KG1 (cell line): ENCODE data around the gene GTF2H1.
A peak's percentile ranks its signal among the peaks of the same experiment; 100 is the strongest.
"Not testable (repeated sequence)": the region's sequence is repeated elsewhere in the genome, so short reads cannot be mapped to it uniquely, and the experiment has no call there.

Experiments used
- DNase-seq: peaks from one replicate; lab custom pipeline; 2025; lab: John Stamatoyannopoulos, UW

The GTF2H1 gene

GRCh38 chr11:18375941-18376340, 53.6 kb downstream of the GTF2H1 start:
- DNase-seq, result no peak

DNA sequence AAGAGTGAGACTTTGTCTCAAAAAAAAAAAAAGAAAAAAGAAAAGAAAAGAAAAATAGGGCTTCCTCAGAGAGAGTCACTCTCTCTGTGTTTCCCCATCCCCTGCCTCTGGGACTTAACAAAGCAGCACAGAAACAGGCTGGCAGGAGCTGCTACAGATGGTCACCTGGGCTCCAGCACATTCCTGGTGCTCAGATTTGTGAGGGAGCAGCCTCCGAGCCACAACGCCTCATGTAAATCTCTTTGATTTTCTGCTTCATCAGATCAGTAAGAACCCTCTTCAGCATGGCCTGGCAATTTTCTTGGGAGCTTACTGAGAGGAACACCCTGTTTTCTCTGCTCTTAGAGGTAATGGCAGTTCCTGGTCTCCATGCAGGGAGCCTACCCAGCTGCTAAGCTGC, 56.8 kb downstream of the GTF2H1 start:
- no peak for DNase-seq

DNA sequence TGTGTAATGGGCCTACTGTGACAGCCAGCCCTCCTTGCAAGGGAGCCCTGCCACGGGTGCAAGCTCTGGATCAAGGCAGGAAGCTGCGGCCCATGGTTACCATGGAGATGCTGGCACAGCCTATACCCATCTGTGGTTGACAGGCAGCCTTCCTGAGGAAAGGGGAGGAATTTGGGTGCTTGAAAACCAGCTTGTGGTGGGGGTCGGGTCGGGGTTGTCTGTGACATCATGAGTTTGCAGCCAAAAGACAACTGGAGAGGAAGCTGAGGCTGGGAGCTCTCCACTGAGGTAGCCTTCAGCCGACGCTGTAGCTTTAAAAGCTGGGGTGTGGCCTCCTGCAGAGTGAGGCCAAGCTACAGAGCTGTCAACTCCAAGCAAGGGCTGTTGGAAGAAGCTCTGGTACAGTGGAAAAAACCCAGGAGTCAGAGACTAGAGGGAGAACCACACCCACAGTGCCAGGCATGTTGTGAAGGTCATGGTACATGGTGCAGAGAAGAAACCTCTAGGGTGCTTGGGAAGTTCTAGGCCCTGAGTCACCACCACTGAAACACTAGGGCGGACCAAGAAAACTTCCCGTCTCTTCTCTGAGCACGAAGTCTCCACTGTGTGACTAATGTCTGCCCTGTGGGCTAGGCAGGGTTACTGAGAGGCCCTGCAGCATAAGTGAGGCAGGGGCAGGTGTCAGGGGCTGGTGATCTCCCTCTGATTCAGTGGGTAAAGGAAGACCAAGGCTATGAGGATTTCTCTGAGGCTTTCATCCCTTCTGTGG, 61.2 kb downstream of the GTF2H1 start:
- peak; percentile 75 for DNase-seq

GRCh38 chr11:18384157-18384641, 61.8 kb downstream of the GTF2H1 start:
- no peak for DNase-seq

- no peak for DNase-seq
Measured at GRCh38 chr11:18390088-18390487, 67.7 kb downstream of the GTF2H1 start.

DNA sequence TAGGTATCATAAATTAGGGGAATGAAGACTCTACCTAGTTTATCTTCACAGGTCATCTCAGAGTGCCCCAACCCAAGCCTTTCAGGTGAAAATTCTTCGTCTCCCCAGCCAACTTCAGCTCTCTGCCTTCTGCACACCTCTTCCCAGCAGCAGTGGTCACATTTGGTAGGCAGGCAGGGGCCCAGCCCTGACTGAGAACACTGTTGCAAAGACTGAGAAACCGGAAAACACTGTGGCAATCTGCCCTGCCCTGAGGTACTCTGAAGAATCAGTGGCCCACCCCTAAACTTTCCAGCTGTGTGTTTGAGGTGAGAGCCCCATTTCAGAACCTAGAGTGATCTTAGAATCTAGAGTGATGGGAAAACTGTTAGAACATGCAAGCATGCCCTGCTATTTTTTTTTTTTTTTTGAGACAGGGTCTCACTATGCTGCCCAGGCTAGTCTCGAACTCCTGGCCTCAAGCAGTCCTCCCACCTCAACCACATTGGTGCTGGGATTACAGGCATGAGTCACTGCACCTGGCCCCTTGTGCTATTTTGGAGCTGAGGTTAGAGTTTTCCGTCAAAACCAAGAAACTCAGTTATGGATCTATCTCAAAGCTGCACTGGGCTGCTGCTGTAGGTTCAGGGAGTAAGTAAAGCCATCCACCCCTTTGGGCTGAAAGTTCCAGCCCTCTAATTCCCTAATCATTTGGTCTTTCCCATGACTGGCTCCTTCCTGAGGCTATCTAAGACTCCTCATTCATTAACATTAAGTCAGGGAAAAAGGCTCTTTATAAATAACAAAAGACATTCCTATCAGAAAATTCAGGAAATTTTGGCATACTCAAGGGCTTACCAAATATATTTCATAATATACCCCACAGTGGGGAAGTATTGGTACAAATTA, 70.3 kb downstream of the GTF2H1 start:
- DNase-seq, result no peak

DNA sequence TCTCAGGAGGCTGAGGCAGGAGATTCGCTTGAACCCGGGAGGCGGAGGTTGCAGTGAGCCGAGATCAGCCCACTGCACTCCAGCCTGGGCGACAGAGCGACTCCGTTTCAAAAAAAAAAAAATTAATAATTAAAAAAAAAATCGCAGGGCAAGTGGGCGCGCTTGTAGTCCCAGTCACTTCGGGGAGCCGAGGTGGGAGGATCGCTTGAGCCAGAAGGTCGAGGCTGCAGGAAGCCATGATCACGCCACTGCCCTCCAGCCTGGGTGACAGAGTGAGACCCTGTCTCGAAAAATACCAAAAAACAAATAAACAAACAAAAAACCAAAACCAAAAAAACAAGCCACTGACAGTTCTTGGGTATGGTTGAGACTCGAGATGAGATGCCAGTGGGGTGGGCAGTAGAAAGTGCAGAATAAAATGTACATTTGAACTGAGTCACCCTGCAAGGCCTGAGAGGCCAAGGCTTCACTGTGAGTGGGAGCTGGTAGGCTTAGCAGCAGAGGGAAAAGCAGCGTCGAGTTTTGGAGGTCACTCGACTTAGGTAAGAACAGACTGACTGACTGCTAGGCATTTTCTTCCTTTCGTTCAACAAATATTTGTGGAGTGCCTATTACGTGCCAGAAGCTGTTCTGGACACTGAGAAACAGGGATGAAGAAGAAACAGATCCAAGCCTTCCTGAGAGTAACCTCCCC, 71.4 kb downstream of the GTF2H1 start:
- DNase-seq, result no peak

DNA sequence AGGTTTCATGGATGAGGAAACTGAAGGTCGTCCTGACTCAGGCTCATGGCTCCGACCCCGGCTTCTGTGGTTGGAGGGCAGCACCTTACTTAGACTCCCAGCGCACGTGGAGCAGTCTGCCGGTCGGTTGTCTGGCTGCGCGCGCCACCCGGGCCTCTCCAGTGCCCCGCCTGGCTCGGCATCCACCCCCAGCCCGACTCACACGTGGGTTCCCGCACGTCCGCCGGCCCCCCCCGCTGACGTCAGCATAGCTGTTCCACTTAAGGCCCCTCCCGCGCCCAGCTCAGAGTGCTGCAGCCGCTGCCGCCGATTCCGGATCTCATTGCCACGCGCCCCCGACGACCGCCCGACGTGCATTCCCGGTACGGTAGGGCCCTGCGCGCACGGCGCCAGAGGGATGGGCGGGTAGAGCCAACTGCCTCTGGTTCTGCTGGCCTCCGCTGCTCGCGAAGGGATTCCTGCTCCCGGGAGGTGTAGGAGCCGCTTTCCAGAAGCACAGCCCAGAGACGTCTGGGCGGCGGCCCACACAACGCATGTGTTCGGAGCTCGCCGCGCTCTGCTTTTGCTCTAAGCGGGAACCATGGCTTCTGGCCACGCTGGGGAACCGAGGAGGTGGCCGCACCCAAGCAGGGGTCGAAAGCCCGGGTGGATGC, 72.0 kb downstream of the GTF2H1 start, which contains the start of gene LDHA:
Gene LDHA (plus strand): TSS at position 289 of the 653 bp plus-strand sequence. CDS start 2,280 bp downstream, outside the sequence.
- DNase-seq, result peak; percentile 92

GRCh38 chr11:18394928-18395734, 72.8 kb downstream of the GTF2H1 start:
- DNase-seq, result no peak

DNA sequence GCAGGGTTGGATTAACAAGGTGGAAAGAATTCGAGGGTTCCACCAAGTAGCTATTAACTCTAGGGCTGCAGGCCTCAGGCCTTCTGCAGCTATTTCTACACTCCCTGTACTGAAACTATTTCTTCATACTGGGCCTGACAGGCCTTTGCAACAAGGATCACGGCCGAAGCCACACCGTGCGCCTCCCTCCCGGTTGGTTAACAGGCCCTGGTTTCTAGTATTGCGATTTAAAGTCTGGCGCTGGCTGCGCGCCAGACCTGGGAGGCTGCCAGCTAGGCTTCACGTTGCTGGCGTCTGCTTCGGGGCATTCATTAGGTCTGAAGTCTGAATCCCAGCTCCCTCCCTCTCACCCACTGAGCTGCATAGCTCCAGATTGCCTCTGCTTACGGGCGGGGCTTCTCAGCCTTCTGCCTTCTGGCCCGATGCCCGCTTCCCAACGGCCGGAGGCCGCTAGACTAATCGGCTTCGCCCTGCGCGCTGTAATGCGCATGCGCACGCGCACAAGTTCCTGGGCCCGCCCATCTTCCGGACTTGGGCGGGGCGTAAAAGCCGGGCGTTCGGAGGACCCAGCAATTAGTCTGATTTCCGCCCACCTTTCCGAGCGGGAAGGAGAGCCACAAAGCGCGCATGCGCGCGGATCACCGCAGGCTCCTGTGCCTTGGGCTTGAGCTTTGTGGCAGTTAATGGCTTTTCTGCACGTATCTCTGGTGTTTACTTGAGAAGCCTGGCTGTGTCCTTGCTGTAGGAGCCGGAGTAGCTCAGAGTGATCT, 73.6 kb downstream of the GTF2H1 start:
- peak; percentile 98 for DNase-seq

GRCh38 chr11:18397921-18398320, 75.6 kb downstream of the GTF2H1 start:
- no peak for DNase-seq

DNA sequence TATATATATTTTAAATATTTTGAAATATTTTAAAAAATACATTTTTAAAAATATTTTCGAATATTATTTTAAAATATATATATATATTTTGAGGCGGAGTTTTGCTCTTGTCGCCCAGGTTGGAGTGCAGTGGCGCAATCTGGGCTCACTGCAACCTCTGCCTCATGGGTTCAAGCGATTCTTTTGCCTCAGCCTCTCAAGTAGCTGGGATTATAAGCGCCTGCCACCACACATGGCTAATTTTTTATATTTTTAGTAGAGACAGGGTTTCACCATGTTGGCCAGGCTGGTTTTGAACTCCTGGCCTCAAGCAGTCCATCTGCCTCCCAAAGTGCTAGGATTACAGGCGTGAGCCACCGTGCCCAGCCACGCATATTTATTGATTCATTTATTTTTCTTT, 78.7 kb downstream of the GTF2H1 start:
- not testable (repeated sequence) for DNase-seq

DNA sequence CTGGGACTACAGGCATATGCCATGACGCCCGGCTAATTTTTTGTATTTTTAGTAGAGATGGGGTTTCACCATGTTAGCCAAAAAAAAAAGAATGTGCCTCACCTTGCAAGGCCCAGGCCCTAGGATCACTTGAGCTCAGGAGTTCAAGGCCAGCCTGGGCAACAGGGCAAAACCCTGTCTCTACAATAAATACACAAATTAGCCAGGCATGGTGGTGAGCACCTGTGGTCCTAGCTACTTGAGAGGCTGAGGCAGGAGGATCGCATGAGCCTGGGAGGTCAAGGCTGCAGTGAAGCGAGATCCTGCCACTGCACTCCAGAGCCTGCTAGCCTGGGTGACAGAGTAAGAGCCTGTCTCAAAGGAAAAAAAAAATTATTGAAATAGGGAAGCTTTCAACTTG, 81.7 kb downstream of the GTF2H1 start:
- DNase-seq, result no peak

- DNase-seq, result not testable (repeated sequence)
Measured at GRCh38 chr11:18407400-18407799, 85.0 kb downstream of the GTF2H1 start.

DNA sequence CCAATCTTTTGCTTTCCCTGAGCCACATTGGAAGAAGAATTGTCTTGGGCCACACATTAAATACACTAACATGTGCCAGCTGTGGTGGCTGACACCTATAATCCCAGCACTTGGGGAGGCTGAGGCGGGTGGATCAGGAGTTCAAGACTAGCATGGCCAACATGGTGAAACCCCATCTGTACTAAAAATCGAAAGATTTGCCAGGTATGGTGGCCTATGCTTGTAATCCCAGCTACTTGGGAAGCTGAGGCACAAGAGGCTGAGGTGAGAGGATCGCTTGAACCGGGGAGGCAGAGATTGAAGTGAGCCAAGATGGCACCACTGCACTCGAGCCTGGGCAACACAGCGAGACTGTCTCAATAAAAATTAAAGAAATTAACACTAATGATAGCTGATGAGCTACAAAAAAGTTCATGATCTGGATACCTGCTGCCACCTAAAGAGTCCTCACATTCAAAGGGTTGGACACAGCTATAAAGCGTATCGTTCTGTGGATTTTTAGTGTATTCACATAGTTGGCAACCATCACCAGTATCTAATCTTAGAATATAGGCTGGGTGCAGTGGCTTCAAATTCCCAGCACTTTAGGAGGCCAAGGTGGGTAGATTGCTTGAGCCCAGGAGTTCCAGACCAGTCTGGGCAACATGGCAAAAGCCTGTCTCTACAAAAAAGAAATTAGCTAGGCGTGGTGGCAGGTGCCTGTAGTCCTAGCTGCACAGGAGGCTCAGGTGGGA, 86.4 kb downstream of the GTF2H1 start:
- no peak for DNase-seq

DNA sequence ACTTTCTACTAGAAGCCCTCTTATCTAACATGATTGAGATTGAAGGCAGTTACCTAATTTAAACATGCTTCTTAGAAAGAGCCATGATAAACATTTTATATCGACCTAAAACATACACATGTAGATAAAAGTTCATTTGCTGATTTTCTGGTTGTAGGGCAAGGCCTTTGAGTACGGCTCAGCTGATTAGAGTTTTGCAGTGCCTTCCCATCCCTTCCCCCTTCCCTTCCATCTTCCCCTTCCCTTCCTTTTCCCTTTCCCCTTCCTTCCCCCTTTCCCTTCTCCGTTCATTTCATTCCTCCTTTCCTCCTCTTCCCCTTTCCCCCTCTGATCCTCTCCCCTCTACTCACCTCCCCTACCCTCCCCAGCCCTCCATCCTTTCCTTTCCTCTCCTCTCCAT, 94.1 kb downstream of the GTF2H1 start:
- no peak for DNase-seq
